Endodermal cell (in vitro differentiated cells): ENCODE results near the gene MCAM. TPM values are rescaled to one million over a fixed set of nuclear protein-coding genes. Genes with fewer than 3 reads are reported as not detected.
A peak's percentile ranks its signal among the peaks of the same experiment; 100 is the strongest.

Experiments
- DNase-seq: peaks from one replicate; pipeline ENCODE4 v3.0.0-alpha.2; 2017
- H3K27ac ChIP-seq: 2 replicates; pipeline ENCODE4 v1.5.1; 2013; ENCODE audit warnings: mild to moderate bottlenecking, low read depth, low read length, moderate library complexity
- H3K27me3 ChIP-seq: 2 replicates; pipeline ENCODE4 v1.6.1; 2013; ENCODE audit warnings: mild to moderate bottlenecking, low read length, moderate library complexity; ENCODE audit not compliant: insufficient read depth, control insufficient read depth, poor library complexity, severe bottlenecking
- H3K36me3 ChIP-seq: 2 replicates; pipeline ENCODE4 v1.7.0; 2013; ENCODE audit warnings: mild to moderate bottlenecking, low read length, moderate library complexity; ENCODE audit not compliant: control insufficient read depth, insufficient read depth
- H3K4me1 ChIP-seq: one replicate; pipeline ENCODE4 v1.7.0; 2013; ENCODE audit warnings: low read length; ENCODE audit not compliant: control insufficient read depth, insufficient read depth
- H3K4me3 ChIP-seq: 2 replicates; pipeline ENCODE4 v1.5.1; 2013; ENCODE audit warnings: mild to moderate bottlenecking, low read length, moderate library complexity
- H3K9ac ChIP-seq: 2 replicates; pipeline ENCODE4 v1.6.1; 2013; ENCODE audit warnings: mild to moderate bottlenecking, low read length, moderate library complexity; ENCODE audit not compliant: poor library complexity, severe bottlenecking; ENCODE audit errors: extremely low read depth
- H3K9me3 ChIP-seq: 2 replicates; pipeline ENCODE4 v1.6.1; 2013; ENCODE audit warnings: mild to moderate bottlenecking, low read length, moderate library complexity; ENCODE audit not compliant: control insufficient read depth
- H3K27ac Mint-ChIP-seq: 2 replicates; pipeline ENCODE4 v1.8.0; 2020; ENCODE audit warnings: mixed read lengths
- H3K27me3 Mint-ChIP-seq: 2 replicates; pipeline ENCODE4 v1.8.0; 2021; ENCODE audit warnings: mild to moderate bottlenecking, mixed read lengths; ENCODE audit not compliant: insufficient read depth
- H3K36me3 Mint-ChIP-seq: 2 replicates; pipeline ENCODE4 v1.8.0; 2020; ENCODE audit warnings: low read depth, mixed read lengths
- H3K4me1 Mint-ChIP-seq: 2 replicates; pipeline ENCODE4 v1.8.0; 2020; ENCODE audit warnings: mixed read lengths
- H3K4me3 Mint-ChIP-seq: 2 replicates; pipeline ENCODE4 v1.8.0; 2020; ENCODE audit warnings: mild to moderate bottlenecking, moderate library complexity, mixed read lengths
- H3K9me3 Mint-ChIP-seq: 2 replicates; pipeline ENCODE4 v1.8.0; 2020; ENCODE audit warnings: mild to moderate bottlenecking, mixed read lengths
- CTCF ChIP-seq: fragments of 200-600 bp; sonication (generic); conservative IDR thresholded peaks from 2 replicates; pipeline ENCODE4 v1.5.0; 2021; ENCODE audit warnings: antibody characterized with exemption, mild to moderate bottlenecking
- WGBS, 2 experiments: methylation state at CpG; one replicate each; pipeline versions ENCODE4 v1.1.5 to v1.1.7; 2013; ENCODE audit warnings: missing lambda C conversion rate in 2 of 2, mixed read lengths in 1 of 2; ENCODE audit not compliant: insufficient coverage in 1 of 2, insufficient read length in 1 of 2; 5-methylcytosine and 5-hydroxymethylcytosine counted together
- total RNA-seq, 2 donors: library from RNA; stranded (reverse); fragmentation: NEBNext Ultra II Directional in 1 of 2; extraction: Animal tissue kit (Norgen Biotek cat#: 25700) in 1 of 2; gene quantifications; 2 replicates in 1 of 2; 3 replicates in 1 of 2; pipeline ENCODE4 v1.2.1, GENCODE V29; 2021

MCAM gene
- total RNA-seq, 2 donors from 2014 or later: 21.9 to 28.3 TPM

GRCh38 chr11:119340335-119341221, 23.6 kb upstream of the MCAM start, which contains the start of gene C1QTNF5:
TSS of gene C1QTNF5 (minus strand) at chr11:119340883. CDS start at chr11:119340397, 486 bp downstream.
- Mint-ChIP-seq H3K36me3 (peaks cover 5% of the 10 kb centered on the region), H3K27me3 (peaks cover 66% of the 10 kb centered on the region), H3K9me3 (no peaks in the 10 kb centered on the region), H3K4me3 (peak within 1 kb of the TSS; percentile 38), H3K27ac (no peak within 1 kb of the TSS), H3K4me1 (peaks cover 19% of the 10 kb centered on the region)
- Histone ChIP-seq H3K27ac (no peak within 1 kb of the TSS), H3K9ac (no peak within 1 kb of the TSS), H3K4me3 (peak within 1 kb of the TSS; percentile 62), H3K27me3 (peaks cover 63% of the 10 kb centered on the region), H3K36me3 (peaks cover 8% of the 10 kb centered on the region), H3K9me3 (no peaks in the 10 kb centered on the region), H3K4me1 (peaks cover 9% of the 10 kb centered on the region)
- DNase-seq: peak; percentile 79
- WGBS, 2 experiments: 10 to 23% methylated on average over 11 to 53 of the region's 53 CpGs
- TF ChIP-seq CTCF: no peak

GRCh38 chr11:119339589-119340334, 22.8 kb upstream of the MCAM start:
- Mint-ChIP-seq H3K36me3 (peaks cover 5% of the 10 kb centered on the region), H3K9me3 (no peaks in the 10 kb centered on the region), H3K27ac (no peak overlapping the region), H3K4me1 (peaks cover 19% of the 10 kb centered on the region), H3K27me3 (peaks cover 59% of the 10 kb centered on the region), H3K4me3 (peak overlapping the region; percentile 83)
- DNase-seq: peak; percentile 92
- Histone ChIP-seq H3K9ac (no peak overlapping the region), H3K4me1 (peaks cover 16% of the 10 kb centered on the region), H3K27ac (no peak overlapping the region), H3K36me3 (peaks cover 8% of the 10 kb centered on the region), H3K4me3 (peak overlapping the region; percentile 62), H3K9me3 (no peaks in the 10 kb centered on the region), H3K27me3 (peaks cover 57% of the 10 kb centered on the region)
- 10 to 35% methylated on average over 25 to 86 of the region's 86 CpGs for WGBS, 2 experiments
- TF ChIP-seq CTCF: peak; percentile 100

GRCh38 chr11:119338965-119339588, 22.1 kb upstream of the MCAM start:
- H3K9ac ChIP-seq: no peak overlapping the region
- Mint-ChIP-seq H3K9me3 (no peaks in the 10 kb centered on the region), H3K4me3 (peak overlapping the region; percentile 83), H3K27me3 (peaks cover 52% of the 10 kb centered on the region), H3K4me1 (peaks cover 19% of the 10 kb centered on the region), H3K36me3 (peaks cover 5% of the 10 kb centered on the region), H3K27ac (no peak overlapping the region)
- no peak for TF ChIP-seq CTCF
- no peaks in the 10 kb centered on the region for H3K9me3 ChIP-seq
- H3K27me3 ChIP-seq: peaks cover 51% of the 10 kb centered on the region
- H3K27ac ChIP-seq: no peak overlapping the region
- peak; percentile 63 for DNase-seq
- H3K4me1 ChIP-seq: peaks cover 16% of the 10 kb centered on the region
- 59 to 78% methylated on average over 3 to 11 of the region's 11 CpGs for WGBS, 2 experiments
- H3K36me3 ChIP-seq: peaks cover 8% of the 10 kb centered on the region
- no peak overlapping the region for H3K4me3 ChIP-seq
